CD4-positive, alpha-beta T cell treated with Interleukin-15 for 4 hours (primary cell): ENCODE measurements around the gene TMEM108.

Source experiments
- DNase-seq: peaks from one replicate; pipeline ENCODE4 v3.0.0-alpha.2; 2020; ENCODE audit warnings: low spot score

Gene TMEM108

DNA sequence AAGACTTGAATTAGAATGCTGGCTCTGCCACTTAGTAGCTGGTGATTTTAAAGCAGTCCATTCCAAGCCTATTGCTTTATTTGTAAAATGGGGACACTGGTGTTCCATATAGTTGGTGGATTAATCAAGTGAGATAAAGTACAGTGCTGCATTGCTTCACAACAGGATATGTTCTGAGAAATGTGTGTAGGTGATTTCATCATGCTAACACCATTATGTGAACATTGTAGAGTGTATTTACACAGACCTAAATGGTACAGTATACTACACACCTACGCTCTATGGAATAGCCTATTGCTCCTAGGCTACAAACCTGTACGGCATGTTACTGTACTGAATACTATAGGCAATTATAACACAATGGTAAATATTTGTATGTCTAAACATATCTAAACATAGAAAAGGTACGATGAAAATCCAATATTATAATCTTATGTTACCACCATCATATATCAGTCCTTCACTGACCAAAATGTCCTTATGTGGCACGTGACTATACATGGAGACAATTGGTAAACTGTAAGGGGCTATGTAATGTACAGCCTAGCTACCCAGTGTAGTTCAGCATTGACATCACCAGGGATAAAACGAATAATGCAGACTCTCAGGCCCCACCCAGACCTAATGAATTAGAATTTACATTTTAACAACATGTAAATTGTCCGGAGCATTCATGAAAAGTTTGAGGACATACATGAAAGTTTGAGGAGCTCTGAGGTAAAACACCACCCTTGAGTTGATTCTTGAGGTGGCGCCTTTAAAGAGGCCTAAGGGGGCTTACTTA, 240.3 kb downstream of the TMEM108 start:
- DNase-seq = no peak

GRCh38 chr3:133280586-133280985, 242.4 kb downstream of the TMEM108 start:
- no peak for DNase-seq

DNA sequence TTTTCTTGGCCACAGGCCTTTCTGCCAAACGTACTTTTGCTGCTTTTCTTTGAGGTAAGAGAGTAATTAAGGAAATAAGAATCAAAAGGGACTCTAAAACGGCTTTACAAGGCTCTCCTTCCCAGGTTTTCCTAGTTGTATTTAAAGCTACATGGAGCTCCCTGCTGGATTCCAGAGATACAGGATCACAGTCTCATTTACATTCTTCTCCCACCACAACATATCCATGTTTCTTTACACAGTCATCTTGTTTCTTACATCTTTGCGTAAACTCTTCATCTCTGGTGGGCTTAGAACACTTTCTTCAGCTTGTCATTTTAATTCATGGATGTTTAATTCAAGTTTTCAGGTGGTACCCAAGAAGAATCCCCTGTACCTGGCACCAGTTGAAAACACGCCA, 244.0 kb downstream of the TMEM108 start:
- no peak for DNase-seq

GRCh38 chr3:133283958-133284807, 246.0 kb downstream of the TMEM108 start:
- DNase-seq = no peak

- no peak for DNase-seq
These were observed 251.1 kb downstream of the TMEM108 start for GRCh38 chr3:133289322-133289721.

GRCh38 chr3:133292296-133292695, 254.1 kb downstream of the TMEM108 start:
- no peak for DNase-seq

GRCh38 chr3:133293397-133294110, 255.4 kb downstream of the TMEM108 start:
- no peak for DNase-seq

- no peak for DNase-seq
These were observed 256.1 kb downstream of the TMEM108 start for GRCh38 chr3:133294253-133294652.

GRCh38 chr3:133295199-133295901, 257.2 kb downstream of the TMEM108 start:
- no peak for DNase-seq

DNA sequence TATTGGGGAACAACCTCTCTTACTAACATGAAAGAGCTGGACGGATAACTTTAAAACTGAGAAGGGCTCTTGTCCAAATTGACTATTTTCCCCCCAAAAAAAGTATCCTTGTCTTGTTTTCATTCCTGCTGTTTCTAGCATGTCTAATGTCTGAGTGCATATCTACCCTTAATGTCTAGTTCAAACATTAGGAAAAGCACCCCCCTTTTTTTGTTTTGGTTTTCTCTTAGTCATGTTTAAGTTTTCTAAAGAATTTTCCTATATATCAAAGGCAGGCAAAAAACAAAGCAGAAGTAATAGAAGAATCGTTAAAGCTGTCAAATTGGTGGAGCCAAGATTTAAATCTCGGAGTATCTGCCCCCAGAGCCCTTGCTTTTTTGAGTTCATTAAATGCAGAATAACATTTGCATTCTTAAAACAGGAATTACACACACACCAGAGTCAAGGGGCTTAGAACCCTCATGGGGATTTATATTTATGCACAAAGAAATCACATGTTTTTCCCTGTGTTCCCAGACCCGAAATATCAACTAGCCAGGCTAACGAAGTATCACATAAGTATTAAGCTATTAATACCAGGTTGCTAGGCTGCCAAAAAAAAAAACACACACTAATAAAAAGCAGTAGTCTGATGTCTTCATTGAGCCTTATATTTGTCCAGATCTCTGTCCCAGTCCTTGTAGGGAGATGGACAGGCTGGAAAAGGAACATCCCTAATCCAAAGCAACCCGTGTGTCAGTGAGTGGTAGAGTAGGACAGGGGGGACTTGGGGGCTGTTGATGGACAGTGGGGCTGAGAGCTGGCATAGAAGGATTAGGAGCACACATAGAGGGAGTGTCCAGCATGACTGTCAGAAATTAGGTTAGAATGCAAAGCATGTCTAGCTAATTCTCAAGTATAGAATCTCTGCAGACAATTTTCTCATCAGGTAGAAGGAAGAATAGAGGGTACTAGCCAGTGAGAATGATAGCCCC, 258.0 kb downstream of the TMEM108 start:
- no peak for DNase-seq

GRCh38 chr3:133296981-133297380, 258.8 kb downstream of the TMEM108 start:
- no peak for DNase-seq

DNA sequence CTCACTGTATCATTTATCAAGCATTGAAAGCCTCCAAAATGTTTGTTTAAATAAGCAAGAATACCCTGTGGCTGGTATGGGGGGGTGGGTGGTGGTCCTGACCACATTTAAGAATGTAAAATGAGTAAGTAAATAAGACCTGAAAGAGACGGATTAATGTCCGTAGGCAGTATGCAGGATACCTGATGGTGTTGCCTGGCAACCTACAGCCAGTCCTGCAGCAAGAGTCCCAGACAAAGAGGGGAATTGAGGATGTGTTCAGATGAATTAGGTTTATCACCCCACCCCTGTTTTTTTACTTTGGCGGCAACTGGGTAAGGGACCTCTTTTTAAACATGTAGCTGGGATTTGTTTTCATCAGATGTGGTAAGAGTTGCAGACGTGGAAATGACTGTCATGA, 261.9 kb downstream of the TMEM108 start:
- DNase-seq = no peak

GRCh38 chr3:133301194-133301593, 263.0 kb downstream of the TMEM108 start:
- DNase-seq = no peak

DNA sequence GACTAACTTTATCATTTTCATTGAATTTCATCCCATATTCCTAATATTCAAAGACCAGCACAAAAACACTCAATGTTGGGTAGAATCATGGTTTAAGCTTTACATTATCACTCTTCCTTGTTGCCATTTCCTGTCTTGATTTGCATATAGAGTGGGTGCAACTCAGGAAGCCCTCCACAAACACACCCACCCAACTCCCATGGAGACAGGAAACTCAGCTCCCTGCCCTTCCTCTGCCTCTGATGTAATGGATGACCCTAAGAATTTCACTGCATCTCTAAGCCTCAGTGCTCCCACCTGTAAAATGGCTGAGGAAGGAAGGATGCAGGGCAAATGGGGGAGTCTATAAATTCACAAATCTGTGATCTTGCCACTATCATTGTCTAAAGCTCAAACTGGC, 263.5 kb downstream of the TMEM108 start:
- DNase-seq = no peak

- no peak for DNase-seq
These were observed 265.2 kb downstream of the TMEM108 start for GRCh38 chr3:133303430-133303829.

DNA sequence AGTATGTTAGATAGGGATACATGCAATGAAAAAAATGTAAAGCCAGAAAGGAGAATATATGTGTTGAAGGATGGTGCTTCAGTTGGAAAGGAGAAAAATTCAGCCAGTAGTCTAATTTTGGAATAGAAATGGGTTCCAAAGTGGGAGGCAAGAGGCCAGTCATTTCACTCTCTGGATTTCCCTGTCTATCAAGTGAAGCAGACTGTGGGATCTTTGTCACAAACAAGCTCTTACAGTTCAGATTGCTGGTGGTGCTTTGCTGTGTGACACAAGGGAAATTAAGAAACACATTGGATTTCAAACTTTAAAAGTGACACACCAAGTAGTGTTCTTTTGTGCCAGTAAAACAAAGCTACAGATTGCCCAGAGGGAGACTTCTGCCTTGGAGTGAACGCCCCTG, 279.7 kb downstream of the TMEM108 start:
- no peak for DNase-seq

- DNase-seq = no peak
These were observed 290.2 kb downstream of the TMEM108 start for GRCh38 chr3:133328373-133328772.

DNA sequence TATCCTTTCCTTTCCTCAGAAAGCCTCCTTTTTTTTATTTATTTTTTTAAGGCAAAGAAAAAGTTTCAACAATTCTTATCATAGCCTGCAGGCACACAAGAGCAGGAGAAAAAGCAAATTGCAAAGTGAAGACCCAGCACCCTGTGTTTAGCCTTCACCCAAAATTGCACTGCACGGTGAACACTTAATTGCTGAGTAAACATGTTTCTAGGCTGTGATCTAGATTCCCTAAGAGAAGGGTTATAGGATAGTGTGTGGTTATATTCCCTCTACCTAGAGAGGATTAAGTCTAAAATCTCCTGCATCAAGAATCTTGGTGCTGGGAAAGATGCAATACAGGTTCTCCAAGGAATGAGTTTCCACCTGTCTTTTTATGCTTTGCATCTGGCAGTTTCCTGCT, 291.4 kb downstream of the TMEM108 start:
- no peak for DNase-seq

- no peak for DNase-seq
These were observed 291.9 kb downstream of the TMEM108 start for GRCh38 chr3:133330065-133330464.

- DNase-seq = no peak
These were observed 292.3 kb downstream of the TMEM108 start for GRCh38 chr3:133330522-133330921.

- DNase-seq = no peak
These were observed 316.5 kb downstream of the TMEM108 start for GRCh38 chr3:133354721-133355120.
